Measurements from ENCODE around the gene FBP1. TPM values are rescaled to one million over a fixed set of nuclear protein-coding genes. Genes with fewer than 3 reads are reported as not detected.

The FBP1 gene
- total RNA-seq (2014; rRNA removed; shearing (Covaris generic)): 53.5 and 63.3 TPM in 2 replicates

DNA sequence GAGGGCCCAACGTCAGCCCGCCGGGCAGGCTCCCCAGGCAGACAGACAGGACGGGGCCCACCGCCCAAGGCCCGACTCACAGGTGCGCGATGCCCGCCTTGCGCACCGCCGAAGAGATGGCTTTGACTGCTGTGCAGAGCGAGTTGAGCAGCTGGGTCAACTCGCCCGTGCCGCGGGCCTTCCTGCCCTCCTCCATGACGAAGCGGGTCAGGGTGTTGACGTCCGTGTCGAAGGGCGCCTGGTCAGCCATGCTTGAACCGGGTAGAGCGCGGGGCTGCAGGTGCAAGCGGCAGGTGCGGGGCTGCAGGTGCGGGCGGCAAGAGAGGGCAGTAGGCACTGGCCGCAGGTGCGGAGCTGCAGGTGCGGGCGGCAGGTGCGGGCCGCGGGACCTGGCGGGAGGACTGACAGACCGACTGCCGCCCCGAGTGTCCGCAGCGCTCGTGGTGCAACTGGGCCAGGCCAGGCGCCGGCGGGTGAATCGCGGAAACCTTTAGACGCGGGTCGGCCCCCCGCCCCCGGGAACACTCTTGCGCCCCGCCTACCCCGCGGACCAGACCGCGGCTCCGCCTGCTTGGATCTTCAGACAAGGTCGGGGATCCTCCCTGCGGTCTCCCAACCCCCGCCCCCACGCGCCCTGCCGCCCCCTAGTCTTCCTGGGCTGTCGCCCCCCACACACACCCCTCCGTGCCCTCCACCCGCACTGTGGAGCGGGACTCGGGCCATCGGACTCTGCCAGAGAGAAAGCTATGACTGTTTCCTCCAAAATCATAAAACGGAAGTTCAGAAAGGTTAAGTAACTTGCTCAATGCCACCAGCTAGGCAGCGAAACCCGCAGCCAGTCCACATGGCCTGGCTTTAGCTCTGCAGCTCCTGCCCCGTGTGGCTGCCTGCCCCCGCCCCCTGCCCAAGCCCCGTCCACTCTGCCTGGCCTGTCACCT, at the start of gene FBP1:
Gene FBP1, minus strand, starts transcription at position 458 of the 938 bp plus-strand sequence. Its CDS starts 208 bp downstream, at position 250.
- peak; percentile 52 for DNase-seq (ENCODE audit: low spot score)

DNA sequence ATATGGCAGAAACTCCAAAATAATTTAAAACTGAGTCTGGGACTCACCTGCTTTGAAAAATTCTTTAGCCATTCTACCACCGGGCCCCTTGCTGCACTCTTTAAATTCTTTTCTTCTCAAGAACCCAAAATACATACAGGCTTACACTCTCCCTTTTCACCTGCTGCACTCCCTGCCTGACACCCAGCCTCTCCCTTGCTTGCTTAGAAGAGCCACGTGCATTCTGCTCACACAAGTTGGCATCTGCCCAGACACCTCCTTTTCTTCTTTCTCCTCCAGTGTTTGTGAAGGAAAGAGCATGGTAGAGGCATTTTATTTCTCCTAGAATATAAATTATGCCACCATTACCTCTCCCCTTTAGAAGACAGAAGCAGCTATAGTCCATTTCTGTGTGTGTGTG, 48.1 kb upstream of the FBP1 start:
- DNase-seq (ENCODE audit: low spot score): no peak

DNA sequence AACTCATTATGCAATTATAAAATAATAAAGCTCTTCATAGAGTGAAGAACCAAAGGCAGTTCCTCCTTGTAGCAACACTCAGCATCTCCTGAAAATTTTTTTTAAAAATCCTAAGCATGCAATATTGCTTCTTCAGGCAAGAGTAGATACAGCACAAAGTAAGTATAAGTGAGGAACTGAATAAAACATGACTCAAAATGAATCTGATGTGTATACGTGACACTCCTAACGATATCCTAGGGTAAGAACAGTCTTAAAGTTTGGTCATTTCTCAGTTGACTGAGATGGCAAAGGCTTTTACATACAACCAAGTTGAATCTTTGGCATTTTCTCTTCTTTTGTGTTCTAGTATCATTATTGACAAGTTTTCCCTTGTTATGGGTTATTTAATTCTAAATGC, 46.0 kb upstream of the FBP1 start:
- no peak for DNase-seq (ENCODE audit: low spot score)

DNA sequence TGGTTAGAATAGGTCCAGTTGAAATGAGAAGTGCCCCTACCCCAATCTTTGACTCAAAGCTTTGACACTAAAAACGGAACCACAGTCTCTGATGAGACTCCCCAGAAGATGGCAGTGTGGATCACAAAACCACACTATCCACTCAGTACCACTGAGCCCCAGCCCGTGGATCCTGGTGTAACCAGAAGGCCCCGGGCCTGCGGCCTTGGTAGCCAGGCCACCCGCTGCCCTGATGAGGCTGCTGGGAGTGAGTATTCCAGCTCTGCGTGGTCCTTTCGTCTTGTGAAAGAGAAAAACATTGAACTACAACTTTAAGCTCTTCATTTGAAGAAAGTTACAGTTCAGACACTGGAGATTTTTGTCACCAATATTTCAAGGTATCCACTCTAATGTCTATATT, 42.2 kb upstream of the FBP1 start:
- DNase-seq (ENCODE audit: low spot score): peak; percentile 84

DNA sequence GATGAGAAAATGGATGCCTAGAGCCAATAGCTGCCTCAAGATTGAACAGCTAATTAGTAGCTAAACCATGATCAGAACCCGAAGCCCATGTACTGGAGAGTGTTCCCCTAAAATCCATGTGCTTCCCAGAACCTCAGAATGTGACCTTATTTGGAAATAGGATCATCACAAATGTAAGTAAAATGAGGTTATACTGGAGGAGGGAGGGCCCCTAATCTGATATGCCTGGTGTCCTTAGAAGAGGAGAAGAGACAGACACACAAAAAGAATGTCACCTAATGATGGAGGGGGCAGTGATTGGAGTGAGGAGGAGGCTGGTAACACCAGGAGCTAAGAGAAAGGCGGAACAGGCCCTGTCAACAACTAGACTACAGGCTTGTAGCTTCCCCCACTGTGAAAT, 41.3 kb upstream of the FBP1 start:
- no peak for DNase-seq (ENCODE audit: low spot score)

DNA sequence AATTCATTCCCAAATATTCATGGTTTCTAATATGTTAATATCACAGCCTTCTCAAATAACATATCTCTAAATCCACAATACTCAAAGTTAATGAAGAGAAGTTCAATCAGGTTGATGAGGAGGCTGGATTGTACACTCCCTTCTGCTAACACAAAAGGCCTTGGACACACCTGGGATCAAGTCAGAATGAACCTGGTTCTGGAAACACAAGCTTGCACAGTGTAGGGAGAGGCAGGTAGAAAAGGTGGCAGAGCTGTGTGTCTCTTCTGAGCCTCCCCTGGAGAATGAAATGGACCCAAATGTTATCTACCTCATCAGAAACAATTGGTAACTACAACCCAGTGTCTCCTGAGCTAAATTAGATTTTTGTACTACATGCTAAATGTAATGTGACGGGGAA, 40.7 kb upstream of the FBP1 start:
- no peak for DNase-seq (ENCODE audit: low spot score)

DNA sequence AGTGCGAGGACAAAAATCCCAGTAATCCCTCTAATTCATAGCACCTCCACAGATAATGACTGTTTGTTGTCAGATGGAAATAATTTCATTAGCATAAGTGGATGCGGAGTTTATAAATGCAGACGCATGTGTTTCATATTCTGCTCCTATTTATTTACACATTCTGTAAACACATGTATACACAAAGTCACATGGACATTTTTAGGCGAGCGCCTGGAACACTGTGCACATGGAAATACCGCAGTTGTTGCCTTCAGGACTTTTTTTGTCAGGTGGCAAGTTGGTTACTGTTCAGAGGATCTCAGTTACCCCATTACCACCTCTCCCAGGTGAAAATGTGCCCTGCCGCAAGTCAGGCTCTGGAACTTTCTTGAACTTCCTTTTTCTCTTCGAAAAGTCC, 40.3 kb upstream of the FBP1 start:
- no peak for DNase-seq (ENCODE audit: low spot score)

DNA sequence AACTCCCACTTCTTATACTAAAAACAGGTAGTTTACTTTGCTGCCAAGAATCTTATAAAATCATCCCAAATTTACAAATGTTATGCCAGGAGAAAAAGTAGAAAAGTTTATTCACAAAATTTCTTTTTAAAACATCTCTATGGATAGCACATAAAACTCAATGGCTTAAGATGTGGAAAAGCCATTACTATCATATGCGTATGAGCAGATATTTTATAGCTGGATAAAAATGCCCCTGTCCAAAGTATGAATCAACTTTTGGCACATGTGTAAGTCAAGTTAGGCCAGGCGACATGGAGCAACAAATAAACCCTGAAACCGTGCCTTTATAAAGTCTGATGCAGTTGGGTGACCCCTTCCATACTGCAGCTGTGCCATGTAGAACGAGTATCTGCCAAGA, 38.6 kb upstream of the FBP1 start:
- no peak for DNase-seq (ENCODE audit: low spot score)

DNA sequence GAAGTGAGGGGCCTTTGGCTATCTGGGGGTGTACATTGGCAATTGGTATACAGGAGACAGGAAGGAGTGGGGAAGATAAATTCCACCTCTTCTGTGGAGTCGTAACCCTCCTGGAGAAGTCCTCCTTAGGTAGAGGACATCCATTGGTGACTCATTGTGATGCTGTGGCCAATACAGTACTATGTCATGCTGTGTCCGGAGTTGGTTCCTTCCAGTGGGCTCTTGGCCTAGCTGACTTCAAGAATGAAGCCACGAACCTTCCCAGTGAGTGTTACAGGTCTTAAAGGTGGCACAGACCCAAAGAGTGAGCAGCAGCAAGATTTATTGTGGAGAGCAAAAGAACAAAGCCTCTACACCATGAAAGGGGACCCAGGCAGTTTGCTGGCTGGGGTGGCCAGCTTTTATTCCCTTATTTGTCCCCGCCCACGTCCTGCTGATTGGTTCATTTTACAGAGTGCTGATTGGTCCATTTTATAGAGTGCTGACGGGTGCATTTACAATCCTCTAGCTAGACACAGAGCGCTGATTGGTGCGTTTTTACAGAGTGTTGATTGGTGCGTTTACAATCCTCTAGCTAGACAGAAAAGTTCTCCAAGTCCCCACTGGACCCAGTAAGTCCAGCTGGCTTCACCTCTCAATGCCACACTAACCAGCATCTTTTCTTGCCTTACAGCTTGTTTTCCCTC, 37.3 kb upstream of the FBP1 start:
- DNase-seq (ENCODE audit: low spot score): no peak

DNA sequence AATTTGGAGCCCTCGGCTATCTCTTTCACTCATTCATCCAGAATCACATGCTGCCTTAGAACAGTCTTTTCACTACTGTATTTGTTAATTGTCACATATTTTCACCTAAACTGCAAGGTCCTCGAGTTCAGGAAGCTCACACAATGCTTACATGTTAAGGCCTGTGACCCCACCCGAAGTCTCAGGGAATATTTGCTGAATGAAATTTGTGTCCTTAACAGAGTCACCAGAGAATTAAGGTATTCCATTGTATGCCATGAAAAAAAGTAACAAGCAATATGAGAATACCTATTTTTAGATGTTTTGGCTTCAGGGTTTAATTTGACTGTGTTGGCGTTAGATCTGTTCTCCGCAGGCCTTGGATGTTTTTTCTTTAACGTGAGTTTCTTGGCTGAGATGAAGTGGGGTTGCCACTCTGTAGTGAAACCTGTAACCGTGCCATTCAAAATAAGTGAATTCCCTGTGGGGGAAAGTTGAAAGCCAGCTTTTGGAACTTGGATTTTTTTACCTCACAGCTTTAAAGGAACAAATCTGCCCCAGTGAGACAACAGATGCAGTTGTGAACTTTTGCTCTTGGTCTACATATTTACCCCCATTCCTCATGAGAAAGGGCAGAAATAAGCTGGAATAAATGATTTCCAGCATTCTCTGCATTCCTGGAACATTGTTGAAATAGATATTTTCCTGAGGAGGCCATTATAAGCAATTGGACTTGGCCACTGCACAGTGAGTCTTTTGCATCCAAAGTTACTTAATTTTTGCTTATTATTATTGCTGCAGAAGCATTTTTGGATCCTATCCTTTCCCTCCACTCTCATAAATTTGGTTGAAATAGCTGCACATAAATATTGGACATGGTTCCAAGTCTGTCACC, 35.9 kb upstream of the FBP1 start:
- DNase-seq (ENCODE audit: low spot score): no peak

DNA sequence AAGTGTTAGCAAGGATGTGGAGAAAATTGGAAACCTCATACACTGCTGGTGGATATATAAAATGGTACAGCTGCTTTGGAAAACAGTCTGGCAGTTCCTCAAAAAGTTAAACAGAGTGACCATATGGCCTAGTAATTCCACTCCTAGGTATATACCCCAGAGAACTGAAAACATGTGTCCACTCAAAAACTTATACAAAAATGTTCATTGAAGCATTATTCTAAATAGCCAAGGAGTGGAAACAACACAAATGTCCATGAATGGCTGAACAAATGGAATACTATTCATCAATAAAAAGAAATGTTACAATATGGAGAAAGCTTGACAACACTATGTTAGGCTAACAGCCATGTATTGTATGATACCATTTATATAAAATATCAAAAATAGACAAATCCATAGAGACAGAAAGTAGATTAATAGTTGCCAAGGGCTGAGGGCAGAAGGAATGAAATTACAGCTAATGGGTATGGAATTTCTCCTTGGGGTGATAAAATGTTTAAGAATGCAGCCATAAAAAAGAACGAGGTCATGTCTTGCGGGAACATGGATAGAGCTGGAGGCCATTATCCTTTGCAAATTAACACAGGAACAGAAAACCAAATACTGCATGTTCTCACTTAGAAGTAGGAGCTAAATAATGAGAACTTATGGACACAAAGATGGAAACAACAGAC, 33.6 kb upstream of the FBP1 start:
- DNase-seq (ENCODE audit: low spot score): no peak

DNA sequence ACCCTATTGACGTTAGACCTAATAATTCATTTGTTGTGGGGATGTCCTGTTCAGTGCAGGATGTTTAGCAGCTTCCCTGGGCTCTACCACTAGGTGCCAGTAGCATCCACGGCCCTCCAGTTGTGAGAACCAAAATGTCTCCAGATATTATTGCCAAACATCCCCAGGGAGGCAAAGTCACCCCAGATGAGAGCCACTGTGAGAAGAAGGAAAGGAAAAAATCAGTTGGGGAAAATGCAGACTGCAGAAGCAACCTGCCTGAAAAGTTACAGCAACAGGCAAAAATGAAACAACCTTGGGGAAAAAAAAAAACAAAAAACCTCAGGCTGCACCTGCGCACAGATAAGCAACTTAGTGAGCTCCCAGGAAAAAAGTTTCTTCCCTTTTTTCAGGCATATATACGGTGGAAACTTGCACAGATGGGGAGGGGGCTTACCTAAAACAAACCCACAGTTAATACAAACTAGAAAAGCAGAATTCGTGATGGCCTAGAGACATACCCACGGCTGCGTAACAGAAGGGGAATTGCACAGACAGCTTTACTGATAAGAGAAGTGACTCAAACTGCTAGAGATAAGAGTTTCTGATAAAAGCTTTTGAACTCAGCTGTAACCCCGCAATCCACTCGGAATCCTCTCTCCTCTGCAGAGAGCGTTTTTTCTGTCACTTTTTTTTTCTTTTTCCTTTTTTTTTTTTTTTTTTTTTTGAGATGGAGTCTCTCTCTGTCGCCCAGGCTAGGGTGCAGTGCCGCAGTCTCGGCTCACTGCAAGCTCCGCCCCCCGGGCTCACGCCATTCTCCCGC, 29.8 kb upstream of the FBP1 start:
- DNase-seq (ENCODE audit: low spot score): peak; percentile 87

DNA sequence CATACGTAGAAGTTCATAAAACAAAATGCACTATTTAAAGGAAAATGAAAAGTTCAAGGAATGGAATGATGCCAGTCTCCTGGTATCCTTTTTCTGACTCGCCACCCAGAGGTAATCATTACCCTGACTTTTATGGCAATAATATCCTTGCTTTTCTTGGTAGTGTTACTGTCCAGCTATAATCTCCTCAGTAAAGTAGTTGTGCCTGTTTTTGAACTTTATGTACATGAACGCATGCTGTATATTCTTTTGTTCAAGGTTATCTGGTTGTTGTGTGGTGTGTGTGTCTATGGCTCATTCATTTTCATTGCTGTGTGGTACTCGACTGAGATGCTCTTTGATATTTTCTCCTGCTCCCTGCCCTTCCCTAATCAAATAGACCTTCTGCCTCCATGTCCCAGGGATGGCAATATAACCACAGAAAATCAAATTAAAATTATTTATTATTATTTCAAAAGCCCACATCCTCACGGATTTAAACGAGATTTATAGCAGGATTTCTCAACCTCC, 29.2 kb upstream of the FBP1 start:
- DNase-seq (ENCODE audit: low spot score): peak; percentile 13

DNA sequence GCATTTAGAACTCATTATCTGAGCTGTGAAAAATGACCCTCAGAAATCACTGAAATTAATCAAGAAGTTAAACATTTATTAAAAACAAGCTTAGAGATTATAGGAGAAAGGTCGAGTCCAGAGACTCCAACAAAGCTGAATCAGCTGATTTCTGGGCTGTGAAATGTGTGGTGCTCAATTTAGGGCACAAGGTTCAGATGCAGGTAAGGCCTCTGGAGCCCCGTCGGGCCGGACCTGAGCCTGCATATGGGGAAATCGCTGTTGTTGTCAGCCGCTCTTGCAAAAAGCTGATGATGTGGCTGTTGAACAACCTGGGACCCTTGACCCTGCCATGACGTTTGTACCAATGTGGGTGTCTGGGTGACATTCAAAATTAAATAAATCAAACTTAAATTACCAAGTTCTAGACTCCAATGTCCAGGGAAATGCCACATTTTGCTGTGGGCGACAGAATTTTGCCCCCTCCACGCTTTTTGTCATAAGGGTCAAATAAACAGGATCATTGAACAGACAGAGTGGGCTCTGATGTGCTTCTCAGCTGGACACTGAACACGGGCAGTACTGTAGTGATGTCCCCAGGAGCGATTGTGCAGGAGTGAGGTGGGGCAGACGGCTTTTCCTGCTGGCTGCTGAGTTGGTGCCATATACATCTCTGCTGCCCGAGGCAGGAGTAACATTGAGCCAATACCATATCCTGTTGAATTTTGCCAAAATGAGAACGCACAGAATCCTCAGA, 27.2 kb upstream of the FBP1 start:
- no peak for DNase-seq (ENCODE audit: low spot score)

DNA sequence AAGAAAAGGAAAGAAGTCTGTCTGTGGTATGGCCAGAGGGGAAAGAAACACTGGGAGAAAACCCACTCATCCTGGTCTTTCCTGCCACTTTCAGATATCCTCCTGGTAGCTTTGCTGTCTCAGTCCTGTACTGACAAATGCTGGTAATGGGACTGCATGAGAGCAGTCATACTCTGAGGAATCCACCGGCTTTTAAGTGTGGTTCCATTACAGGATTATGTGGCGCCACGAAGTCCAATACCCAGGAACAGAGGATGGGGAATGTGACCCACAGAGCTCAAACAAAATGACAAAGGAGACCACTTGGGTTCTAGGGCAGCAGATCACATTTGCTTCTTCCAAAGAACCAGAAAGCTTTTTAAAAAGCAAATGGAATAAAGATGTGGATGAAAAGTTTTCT, 26.3 kb upstream of the FBP1 start:
- DNase-seq (ENCODE audit: low spot score): no peak

DNA sequence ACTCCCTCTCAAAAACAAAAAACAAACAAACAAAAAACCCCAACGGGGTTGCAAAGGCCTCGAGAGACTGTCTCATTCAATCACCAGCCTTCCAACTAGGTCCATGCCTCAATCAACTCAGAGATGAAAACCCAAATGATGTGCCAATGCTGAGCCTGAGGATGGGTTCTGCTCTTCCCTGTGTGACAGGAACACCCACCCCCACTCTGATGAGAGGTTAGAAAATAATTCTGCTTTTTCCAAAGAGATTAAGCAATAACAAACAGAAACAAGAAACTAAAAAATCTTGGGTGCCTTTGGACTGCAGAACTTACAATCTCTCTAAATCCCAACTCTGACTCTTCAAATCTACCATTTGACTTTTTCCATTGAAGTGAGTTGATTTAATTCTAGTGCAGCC, 25.5 kb upstream of the FBP1 start:
- DNase-seq (ENCODE audit: low spot score): no peak

DNA sequence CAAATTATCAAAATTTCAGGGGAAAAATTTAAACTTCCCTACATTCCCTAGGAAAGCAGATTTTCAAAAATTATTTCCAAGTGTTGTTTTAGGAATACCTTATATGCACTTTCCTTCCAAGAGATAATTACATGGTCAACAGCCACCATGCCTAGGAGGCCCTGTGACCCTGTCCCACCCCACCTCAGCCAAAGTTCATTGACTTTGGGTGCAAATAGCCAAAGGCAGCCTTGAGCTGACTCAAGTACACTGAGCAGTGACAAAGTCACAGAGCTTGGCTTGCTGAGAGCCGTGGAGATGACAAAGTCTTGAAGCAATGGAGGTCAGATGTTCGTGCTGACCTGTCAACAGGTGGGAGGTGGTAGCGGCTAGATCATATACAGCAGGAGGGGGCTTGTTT, 24.3 kb upstream of the FBP1 start:
- DNase-seq (ENCODE audit: low spot score): no peak

DNA sequence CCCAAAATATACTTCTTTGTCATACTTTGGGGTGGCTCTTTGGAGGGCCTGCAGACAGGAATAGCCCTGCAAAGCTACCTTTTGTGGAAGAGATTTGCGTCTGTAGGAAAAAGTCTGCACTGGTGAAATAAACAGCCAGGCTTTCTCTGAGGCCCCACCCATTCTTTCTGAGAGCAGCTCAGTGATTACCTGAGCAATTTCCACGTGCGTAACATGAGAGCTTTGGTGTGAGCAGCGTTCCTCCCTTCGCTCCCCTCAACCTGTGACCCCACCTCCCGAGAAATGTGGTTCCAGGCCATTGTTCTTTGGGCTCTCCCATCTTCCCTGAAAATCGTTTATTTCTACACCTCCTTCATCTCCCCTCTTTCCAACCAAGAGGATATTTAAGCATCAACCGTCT, 23.8 kb upstream of the FBP1 start:
- DNase-seq (ENCODE audit: low spot score): no peak

DNA sequence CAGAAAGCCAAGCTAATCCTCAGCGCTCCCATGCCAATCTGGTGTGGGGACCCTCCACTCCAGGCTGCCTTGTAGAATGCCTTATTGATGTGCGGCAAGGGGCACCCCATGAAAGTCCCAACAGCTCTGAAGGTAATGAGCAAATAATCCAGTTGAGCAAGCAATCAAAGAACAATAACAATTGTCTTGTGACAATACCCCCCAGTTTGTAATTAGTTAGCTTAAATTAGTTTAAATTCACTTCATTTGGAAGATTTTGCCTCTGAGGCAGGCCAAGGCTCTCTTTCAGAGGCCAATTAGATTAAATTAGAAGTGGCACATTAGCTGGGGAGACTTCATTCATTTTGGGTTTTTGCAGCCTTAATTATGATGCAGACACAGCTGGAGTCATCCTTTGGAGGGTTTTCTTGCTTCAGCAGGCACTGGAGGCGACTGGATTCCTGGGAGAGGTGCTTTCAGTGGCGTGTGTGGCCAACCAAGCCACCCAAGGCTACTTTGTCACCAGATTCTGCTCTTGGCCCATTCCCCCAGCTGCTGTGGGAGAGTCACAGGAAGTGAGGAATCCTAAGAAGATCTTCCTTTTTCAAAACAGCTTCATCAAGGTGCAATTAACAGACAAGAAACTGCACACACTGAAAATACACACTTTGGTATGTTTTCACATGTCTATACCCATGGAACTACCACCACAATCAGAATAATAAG, 17.9 kb upstream of the FBP1 start:
- no peak for DNase-seq (ENCODE audit: low spot score)
